Type B pancreatic cell (in vitro differentiated cells): Measurements from ENCODE around the gene PAN3. TPM values are rescaled to one million over a fixed set of nuclear protein-coding genes. Genes with fewer than 3 reads are reported as not detected.

Experiments
- DNase-seq: peaks from one replicate; pipeline ENCODE4 v3.0.0; 2021; ENCODE audit warnings: mixed read lengths; ENCODE audit not compliant: unreplicated experiment; ENCODE audit errors: extremely low spot score
- H3K27ac Mint-ChIP-seq: 2 replicates; pipeline ENCODE4 v1.8.0; 2021; ENCODE audit warnings: mild to moderate bottlenecking, mixed read lengths
- H3K27me3 Mint-ChIP-seq: 2 replicates; pipeline ENCODE4 v1.8.0; 2021; ENCODE audit warnings: mixed read lengths
- H3K36me3 Mint-ChIP-seq: 2 replicates; pipeline ENCODE4 v1.8.0; 2021; ENCODE audit warnings: mixed read lengths
- H3K4me1 Mint-ChIP-seq: one replicate; pipeline ENCODE4 v1.8.0; 2021; ENCODE audit warnings: mixed read lengths; ENCODE audit not compliant: unreplicated experiment
- H3K4me3 Mint-ChIP-seq: 2 replicates; pipeline ENCODE4 v1.8.0; 2021; ENCODE audit warnings: mild to moderate bottlenecking, mixed read lengths
- H3K9me3 Mint-ChIP-seq: 2 replicates; pipeline ENCODE4 v1.8.0; 2021; ENCODE audit warnings: mixed read lengths
- CTCF ChIP-seq: fragments of 200-600 bp; sonication (generic); conservative IDR thresholded peaks from 2 replicates; pipeline ENCODE4 v1.5.0; 2021; ENCODE audit warnings: antibody characterized with exemption, mild to moderate bottlenecking
- total RNA-seq: library from RNA; stranded (reverse); gene quantifications from 2 replicates; pipeline ENCODE4 v1.2.1, GENCODE V29; 2021; ENCODE audit warnings: low replicate concordance

Gene PAN3
- total RNA-seq, 1 donor from 2014 or later, result 37.4 TPM

DNA sequence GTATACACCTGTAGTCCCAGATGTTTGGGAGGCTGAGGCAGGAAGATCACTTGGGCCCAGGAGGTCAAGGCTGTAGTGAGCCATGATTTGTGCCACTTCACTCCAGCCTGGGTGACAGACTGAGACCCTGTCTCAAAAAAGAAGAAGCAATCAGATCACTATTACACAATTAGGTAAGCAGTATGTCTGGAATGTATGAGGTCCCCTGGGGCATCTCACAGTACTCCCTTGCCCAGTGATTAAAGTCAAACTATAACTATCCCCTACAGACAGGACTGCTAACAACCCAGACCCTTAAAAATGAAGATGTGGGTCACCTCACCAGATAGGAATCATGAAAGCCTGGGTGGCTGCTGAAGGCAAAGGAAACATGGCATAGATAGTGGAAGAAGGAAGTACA, 9.4 kb upstream of the PAN3 start:
- Mint-ChIP-seq H3K27me3 (no peaks in the 10 kb centered on the region), H3K27ac (no peak overlapping the region), H3K4me1 (no peaks in the 10 kb centered on the region), H3K9me3 (no peaks in the 10 kb centered on the region), H3K4me3 (no peak overlapping the region), H3K36me3 (no peaks in the 10 kb centered on the region)
- no peak for TF ChIP-seq CTCF
- DNase-seq, result no peak

- Mint-ChIP-seq H3K27ac (no peak overlapping the region), H3K9me3 (no peaks in the 10 kb centered on the region)
- no peak for DNase-seq
Measured at GRCh38 chr13:28129911-28130693, 8.2 kb upstream of the PAN3 start.

DNA sequence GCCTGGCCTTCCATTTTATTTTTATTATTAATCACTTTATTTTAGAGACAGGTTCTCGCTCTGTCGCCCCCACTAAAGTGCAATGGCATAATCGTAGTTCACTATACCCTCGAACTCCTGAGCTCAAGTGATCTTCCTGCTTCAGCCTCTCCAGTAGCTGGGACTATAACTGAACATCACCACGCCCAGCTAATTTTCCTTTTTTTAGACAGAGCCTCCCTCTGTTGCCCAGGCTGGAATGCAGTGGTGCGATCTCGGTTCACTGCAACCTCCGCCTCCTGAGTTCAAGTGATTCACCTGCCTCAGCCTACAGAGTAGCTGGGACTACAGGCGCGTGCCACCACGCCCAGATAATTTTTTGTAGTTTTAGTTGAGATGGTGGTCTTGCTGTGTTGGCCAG, 6.7 kb upstream of the PAN3 start:
- Mint-ChIP-seq H3K9me3 (no peaks in the 10 kb centered on the region), H3K27ac (no peak overlapping the region), H3K27me3 (no peaks in the 10 kb centered on the region), H3K36me3 (no peaks in the 10 kb centered on the region), H3K4me3 (no peak overlapping the region), H3K4me1 (peaks cover under 1% of the 10 kb centered on the region)
- DNase-seq, result no peak
- no peak for TF ChIP-seq CTCF

More at GRCh38 chr13:28129911-28130693, 8.2 kb upstream of the PAN3 start:
- H3K4me1 Mint-ChIP-seq, result no peaks in the 10 kb centered on the region
- no peaks in the 10 kb centered on the region for H3K36me3 Mint-ChIP-seq
- H3K27me3 Mint-ChIP-seq, result no peaks in the 10 kb centered on the region
- no peak for TF ChIP-seq CTCF
- no peak overlapping the region for H3K4me3 Mint-ChIP-seq

DNA sequence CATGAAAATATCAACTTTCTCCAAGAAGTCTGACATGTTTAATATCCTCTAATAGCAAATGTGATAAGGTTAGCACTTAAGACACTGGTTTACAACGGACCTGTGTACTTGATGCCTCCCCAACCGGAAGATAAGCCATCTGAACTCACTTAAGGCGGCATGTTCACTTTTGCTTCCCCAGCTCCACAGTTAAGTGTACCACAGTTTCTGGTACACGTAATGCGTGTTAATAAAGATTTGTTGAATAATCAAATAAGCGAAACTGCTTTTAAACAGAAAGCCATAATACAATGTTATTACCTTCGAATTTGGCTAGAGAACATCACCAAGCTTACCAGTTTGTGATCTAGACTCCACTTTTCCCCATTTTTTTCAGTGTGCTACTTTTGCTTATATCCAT, 1.4 kb upstream of the PAN3 start:
- Mint-ChIP-seq H3K27me3 (no peaks in the 10 kb centered on the region), H3K4me3 (peak overlapping the region; percentile 98), H3K36me3 (no peaks in the 10 kb centered on the region), H3K9me3 (no peaks in the 10 kb centered on the region), H3K4me1 (peaks cover 26% of the 10 kb centered on the region), H3K27ac (peak overlapping the region; percentile 46)
- no peak for TF ChIP-seq CTCF
- no peak for DNase-seq

DNA sequence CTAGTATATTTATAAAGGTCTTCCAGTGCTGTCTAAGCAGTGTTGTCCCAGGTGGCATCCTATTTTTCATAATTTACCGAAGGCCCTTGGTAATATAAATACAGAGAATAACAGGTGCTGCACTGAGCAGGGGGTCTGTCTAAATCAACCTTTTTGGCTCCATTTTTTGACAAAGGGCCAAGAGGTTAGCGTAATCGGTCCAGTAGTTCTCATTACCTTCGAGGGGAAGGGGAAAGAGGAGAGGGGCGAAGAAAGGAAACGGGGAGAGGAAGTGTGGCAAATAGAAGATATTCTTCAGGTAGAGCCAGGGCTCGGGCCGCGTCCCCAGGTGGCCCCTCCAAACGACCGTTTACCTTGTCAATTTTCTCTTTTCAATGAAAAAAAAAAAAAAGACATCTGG, 749 bp upstream of the PAN3 start:
- Mint-ChIP-seq H3K36me3 (no peaks in the 10 kb centered on the region), H3K4me1 (peaks cover 32% of the 10 kb centered on the region), H3K27me3 (no peaks in the 10 kb centered on the region), H3K4me3 (peak overlapping the region; percentile 98), H3K27ac (peak overlapping the region; percentile 97), H3K9me3 (no peaks in the 10 kb centered on the region)
- no peak for DNase-seq
- no peak for TF ChIP-seq CTCF
